Hematopoietic multipotent progenitor cell treated with erythropoietin and hydrocortisone succinate and interleukin-3 and kit ligand, for 17 days (in vitro differentiated cells): ENCODE results near the gene BAG2.

ENCODE experiments used
- DNase-seq: peaks from one replicate; pipeline ENCODE4 v3.0.0-alpha.2; 2015; ENCODE audit warnings: low spot score

BAG2 gene

GRCh38 chr6:57174511-57174907 lies 2.4 kb downstream of the BAG2 start:
- no peak for DNase-seq

DNA sequence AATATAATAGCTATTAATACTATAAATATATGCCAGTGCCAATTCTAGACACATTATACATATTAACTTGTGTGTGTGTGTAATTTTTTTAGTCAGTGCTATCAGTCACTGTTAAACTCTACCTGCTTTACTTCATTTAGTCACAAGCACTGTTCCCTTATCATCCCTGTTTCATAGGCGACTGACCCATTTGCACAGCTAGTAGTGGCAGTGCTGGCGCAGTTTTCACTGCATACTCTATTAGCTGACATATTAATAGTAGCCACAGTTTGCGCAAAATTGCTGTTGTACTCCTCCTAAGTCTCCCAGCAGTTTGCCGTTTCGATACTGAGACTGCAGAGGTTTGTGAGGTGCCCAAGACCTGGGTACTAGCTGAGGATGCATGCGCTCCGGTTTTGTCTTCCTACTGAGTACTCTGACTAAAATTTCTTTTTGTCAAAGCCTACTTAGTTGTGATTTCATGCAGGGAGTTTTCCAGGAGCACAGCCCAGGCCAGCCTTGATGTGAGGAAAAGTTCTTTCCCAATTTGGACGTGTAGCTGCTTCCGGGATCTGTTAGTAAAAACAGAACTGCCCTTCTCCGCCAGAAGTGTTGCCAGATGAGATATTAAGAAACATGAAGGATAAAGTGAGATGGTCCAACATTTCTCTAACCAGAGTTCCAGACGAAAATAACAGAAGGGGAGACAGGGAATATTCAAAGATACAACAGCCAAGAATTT lies 5.6 kb downstream of the BAG2 start:
- no peak for DNase-seq

DNA sequence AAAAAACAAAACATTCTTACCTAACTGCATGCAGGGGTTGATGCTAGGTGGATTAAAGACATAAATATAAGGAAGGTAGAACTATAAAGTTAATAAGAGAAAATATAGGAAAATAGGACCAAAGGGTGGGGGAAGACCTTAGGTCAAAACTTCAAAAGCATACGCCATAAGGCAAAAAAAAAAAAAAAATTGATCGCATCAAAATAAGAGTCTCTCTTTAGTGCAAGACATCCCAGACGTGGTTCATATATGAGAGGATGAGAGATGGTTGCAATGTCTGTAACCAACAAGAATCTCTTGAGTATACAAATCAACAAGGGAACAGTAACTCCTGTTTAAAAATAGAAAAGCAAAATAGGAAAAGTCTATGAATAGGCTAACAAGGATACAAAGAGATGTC lies 8.5 kb downstream of the BAG2 start:
- no peak for DNase-seq

DNA sequence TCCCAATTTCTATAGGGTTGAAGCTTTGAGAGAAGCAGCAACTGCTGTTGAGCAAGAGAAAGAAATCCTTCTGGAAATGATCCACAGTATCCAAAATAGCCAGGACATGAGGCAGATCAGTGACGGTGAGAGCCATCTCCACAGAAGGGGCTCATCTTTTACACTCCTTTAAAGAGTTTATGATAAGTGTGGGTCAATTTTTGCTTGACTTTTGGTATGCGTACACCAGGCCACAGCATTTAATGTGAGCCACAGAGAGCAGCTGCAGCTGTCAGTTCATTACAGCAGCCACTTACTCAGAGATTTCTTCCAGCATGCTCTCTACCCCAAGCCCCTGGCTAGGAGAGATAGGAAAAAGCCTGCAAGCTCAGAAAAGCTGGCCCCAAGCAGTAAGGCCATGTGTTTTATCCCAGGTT lies 9.9 kb downstream of the BAG2 start:
- no peak for DNase-seq

- DNase-seq: no peak
Observed at GRCh38 chr6:57183336-57183735, 11.2 kb downstream of the BAG2 start.

DNA sequence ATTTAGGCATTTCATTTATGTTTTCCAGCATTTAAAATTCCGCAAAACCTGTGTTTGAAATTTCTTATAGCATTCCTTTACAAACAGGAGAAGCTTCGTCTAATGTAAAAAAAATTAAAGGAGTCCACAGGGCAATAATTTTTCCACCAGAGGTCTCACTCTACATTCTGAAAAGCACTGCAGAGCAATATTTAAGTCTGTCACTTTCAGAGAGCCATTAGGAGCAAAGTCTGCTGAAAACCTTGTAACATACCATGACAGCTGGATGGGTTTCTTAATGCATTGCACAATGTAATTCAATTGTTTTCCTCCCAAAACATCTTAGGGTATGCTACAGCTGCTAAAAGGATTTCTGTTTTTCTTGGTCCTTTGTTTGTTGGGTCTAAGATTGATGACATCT lies 18.0 kb downstream of the BAG2 start:
- no peak for DNase-seq

- no peak for DNase-seq
Observed at GRCh38 chr6:57193177-57193576, 21.1 kb downstream of the BAG2 start.

DNA sequence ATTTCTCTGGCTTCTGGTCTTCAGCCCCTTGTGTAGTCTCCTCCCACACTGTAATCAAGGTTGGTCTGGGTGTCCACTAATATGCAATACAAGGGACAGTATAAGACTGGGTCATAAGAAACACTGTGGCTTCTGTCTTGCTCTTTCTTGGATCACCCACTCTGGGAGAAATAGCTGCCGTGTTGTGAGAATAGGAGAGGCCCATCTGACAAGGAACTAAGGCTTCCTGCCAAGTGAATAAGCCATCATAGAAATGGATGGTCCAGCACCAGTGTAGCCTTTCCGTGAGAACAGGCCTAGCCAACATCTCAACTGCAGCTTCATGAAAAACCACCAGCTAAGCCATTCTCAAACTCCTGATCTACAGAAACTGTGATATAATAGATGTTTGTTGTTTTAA lies 23.3 kb downstream of the BAG2 start:
- DNase-seq: no peak

GRCh38 chr6:57198926-57199636 lies 27.0 kb downstream of the BAG2 start:
- no peak for DNase-seq

GRCh38 chr6:57201718-57202117 lies 29.6 kb downstream of the BAG2 start:
- no peak for DNase-seq

- no peak for DNase-seq
Observed at GRCh38 chr6:57205550-57206328, 33.6 kb downstream of the BAG2 start.

DNA sequence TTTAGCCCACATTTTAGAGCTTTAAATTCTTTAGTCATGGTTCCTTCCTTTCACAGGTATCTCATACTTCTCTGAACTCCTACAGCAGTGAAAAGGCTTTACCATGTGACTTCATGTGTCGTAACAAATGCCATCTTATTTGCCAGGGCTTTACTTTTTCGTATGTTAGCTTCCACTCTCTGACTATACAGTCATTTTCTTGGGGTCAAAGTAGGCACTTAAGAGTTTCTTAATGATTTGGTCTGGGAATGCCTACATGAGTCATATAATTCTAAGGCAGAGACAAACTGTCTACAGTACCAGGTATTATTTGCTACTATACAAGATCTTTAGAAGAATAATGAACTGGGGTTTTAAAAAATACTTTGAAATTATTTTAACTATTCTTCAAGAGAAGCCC lies 35.0 kb downstream of the BAG2 start:
- no peak for DNase-seq

DNA sequence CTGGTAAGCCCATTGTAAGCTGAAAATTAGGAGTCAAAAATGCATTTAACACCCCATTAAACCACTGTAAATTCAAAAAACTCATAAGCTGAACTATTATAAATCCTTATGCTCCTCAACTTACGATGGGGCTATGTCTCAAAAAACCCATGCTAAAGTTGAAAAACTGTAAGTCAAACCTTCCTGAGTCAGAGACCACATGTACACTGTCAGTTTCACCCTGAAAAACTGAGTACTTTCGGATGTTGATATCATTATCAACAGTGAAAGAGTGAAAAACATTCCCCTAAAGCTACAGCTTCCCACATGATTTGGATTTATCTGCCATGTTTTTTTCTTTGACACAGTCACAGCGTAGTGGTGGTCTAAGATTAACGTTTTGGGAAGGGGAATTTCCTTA lies 35.7 kb downstream of the BAG2 start:
- no peak for DNase-seq

DNA sequence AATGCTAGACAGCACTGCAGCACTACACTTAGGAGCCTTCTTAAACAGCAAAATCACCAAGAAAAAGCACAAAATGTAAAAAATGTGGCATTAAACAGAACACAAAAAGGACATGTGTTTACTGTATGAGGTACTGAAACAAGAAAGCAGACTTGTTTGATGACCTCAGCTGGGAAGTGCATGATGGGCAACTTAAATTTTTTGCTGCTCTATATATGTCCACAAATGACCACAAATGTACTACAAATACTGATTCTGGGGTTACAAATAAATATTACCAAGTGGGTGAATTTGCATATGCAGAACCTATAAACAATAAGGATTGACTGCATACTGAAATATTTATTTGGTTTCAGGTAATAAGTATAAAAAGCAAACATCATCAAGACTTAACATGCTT lies 36.9 kb downstream of the BAG2 start:
- DNase-seq: no peak

- no peak for DNase-seq
Observed at GRCh38 chr6:57210060-57210459, 37.9 kb downstream of the BAG2 start.

DNA sequence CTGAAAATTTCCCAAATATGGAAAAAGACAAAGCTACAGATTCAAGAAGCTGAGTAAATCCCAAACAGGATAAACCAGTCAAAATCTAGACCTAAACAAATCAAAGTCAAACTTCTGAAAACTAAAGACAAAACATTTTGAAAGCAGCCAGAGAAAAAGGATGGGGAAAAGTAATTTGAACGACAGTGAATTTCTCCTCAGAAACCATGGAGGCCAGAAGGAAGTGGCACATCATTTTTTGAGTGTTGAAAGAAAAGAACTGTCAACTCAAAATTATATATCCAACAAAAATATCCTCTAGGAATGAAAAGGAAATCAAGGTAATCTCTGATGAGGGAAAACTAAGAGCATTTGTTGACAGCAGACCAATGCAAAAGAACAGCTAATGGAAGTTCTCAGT lies 43.1 kb downstream of the BAG2 start:
- no peak for DNase-seq

- DNase-seq: no peak
Observed at GRCh38 chr6:57216235-57217101, 44.3 kb downstream of the BAG2 start.

- no peak for DNase-seq
Observed at GRCh38 chr6:57217270-57217669, 45.1 kb downstream of the BAG2 start.

DNA sequence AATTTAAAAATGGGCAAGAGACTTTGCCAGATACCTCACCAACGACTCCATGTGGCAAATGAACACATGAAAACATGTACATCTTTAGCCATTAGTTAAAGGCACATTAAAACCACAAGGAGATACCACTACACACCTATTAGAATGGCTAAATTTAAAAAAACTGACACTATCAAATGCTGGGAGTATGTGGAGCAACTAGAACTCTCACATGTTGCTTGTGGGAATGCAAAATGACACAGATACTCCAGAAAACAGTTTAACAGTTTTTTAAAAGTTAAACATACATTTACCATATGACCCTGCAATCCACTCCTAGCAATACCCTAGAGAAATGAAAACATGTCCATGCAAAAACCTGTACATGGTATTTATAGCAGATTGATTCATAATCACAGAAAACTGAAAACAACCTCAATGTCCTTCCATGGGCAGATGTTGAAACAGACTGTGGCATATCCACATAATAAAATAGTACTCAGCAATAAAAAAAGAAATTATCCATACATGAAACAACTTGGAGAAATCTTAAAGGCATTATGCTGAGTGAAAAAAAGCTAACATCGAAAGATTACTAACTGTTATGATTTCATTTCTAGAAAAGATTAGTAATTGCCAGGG lies 48.1 kb downstream of the BAG2 start:
- no peak for DNase-seq

DNA sequence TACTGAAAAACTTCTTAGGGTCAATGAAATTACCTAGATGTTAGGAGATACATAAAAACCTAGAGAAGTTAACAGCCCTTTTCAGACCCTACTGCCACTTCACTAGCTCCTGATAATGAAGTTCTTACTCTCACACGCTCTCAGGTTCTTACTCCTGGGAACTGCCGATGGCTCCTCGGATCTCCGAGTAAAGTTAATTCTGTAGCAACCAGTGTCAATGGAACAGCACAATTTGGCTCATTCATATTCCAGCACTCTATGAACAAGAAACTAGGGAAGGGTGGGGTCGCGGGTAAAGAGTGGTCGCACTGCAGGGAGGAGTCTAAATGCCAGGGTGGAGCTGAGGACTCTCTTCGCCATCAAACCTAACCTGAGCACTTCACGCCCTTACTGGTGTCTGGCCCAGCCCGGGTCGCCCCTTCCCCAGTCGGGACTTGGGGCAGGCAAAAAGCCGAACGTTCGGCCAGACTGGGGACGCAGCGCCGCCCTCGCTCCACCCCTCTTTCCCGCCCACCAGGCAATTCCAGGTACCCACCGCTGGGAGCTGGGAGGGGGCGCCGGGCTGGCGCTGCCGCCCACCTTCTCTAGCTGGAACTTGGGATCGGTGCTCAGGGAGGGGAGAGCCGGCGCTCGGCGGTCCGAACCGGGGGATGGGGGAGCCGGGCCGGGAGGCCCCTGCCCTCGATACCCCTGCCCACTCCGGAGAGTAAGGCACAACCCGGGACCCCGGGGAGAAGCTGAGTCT lies 49.2 kb downstream of the BAG2 start:
- peak; percentile 21 for DNase-seq
